Bone marrow (tissue), 2 donors: Measurements from ENCODE around the gene TTI1.

Experiments
- DNase-seq, 2 donors: peaks; one replicate each; lab custom pipeline; 2025; lab: John Stamatoyannopoulos, UW

TTI1 gene

GRCh38 chr20:38033330-38034107 lies at the start of gene TTI1, which contains the start of gene RPRD1B:
TSS of gene TTI1 (minus strand) at chr20:38033456. CDS start at chr20:38013816, 19,640 bp downstream.
TSS of gene RPRD1B (plus strand) at chr20:38033746. CDS start at chr20:38033948, 202 bp downstream.
- peak; percentile 82 to 97 for DNase-seq

DNA sequence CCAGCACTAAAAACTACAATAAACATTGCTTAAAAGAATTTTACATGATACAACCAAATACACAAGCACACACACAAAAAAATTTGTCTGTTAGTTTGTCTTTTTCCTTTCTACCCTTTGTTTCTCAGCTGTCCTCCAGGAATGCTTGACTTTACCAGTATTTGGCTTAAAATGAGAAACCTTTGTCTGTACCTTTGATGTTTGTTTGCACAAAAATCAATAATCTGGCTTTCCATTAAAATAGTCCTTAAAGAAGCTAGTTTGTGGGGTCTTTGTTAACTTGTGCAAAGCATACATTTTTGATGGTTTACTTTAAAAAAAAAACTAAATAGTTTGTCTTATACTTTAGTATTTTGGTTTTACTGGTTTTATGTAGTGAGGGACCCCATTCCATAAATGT lies 49.6 kb upstream of the TTI1 start:
- DNase-seq, result no peak

GRCh38 chr20:38081575-38081974 lies 48.3 kb upstream of the TTI1 start:
- no peak for DNase-seq

- no peak for DNase-seq
These were observed 46.1 kb upstream of the TTI1 start for GRCh38 chr20:38079353-38079752.

DNA sequence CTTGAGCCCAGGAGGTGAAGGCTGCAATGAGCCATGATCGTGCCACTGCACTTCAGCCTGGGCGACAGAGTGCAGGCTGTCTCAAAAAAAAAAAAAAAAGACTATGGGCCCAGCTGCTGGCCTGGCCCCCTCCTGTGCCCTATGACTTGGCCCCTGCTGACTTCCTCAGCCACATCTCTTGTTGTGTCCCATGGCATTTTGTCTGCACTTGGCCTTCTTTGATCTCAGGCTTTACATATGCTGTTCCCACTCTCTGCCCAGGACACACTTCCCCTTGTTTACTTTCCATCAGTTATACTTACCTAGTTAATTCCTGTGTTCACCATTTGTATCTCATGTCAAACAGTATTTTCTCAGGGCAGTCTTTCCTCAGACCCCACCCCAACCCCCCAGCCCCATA lies 44.8 kb upstream of the TTI1 start:
- no peak for DNase-seq

DNA sequence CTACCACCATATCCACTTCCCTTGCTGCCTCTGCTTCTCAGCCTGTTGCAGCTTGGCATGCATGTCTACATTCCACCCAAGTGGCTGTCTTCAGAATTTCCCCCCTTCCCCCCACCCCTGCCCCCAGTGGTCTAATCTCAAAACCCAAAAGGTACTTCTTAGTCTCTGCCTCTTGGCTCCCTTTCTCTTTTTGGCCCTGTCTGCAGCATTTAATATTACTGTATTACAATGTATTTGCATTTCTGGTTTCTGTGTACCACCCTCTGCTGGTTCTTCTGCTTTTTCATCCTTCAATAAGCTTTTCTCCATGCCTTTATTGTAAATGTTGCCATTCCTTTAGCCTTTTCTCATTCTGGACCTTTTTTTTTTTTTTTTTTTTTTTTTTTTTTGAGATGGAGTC lies 43.3 kb upstream of the TTI1 start:
- DNase-seq, result no peak

- no peak for DNase-seq
These were observed 42.1 kb upstream of the TTI1 start for GRCh38 chr20:38075161-38075998.

DNA sequence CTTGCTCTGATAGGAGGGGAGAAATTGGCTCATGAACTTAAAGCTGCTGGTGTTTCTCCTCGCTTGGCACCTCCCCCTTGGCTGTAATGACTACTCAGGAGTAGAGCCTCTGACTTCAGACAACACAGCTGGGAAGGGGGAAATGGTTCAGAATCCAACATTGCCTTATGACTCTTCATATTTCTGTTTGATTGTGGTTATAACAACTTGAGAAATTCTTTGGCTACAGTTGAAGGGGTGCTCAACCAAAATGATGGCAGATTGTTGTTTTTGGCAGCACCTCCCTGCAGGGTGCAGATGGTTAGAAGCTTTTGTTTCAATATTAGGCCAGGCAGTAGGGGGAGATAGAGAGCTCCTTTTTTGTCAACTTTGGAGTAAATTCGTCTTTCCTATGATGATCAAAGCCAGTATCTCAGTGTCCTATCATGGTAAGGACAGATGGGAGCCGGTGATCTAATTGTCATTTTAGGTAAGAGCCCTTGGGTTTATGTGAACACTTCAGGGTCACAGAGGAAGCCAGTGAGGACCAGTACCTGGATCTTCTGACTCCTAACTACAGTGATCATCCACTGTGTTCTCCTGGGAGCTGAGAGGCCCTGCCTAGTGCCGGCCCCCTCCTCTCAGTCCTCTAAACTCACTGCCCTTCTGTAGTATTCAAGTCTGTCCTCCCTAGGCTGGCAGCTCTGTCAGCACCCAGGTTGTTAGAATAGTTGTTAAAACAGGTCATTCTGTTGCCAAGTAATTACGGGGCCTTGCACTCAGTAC lies 40.2 kb upstream of the TTI1 start:
- DNase-seq, result no peak

DNA sequence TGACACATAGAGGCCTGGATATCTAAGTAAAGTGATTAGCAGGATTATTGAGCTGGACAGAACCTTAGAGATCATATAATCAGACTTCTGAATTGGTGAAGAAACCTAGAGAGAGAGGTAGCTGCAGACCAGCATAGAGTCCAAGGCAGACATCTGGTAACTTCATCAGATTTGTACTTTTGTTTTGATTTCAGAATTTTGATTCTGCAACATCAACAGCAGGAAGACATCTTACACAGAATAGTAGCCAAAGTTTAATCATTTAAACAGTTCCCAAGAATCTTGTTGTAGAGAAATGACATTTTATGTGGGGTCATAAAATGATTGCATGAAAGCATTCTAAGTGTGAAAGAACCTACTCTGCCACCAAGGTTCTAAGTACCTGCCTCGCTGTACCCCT lies 39.6 kb upstream of the TTI1 start:
- DNase-seq, result no peak

DNA sequence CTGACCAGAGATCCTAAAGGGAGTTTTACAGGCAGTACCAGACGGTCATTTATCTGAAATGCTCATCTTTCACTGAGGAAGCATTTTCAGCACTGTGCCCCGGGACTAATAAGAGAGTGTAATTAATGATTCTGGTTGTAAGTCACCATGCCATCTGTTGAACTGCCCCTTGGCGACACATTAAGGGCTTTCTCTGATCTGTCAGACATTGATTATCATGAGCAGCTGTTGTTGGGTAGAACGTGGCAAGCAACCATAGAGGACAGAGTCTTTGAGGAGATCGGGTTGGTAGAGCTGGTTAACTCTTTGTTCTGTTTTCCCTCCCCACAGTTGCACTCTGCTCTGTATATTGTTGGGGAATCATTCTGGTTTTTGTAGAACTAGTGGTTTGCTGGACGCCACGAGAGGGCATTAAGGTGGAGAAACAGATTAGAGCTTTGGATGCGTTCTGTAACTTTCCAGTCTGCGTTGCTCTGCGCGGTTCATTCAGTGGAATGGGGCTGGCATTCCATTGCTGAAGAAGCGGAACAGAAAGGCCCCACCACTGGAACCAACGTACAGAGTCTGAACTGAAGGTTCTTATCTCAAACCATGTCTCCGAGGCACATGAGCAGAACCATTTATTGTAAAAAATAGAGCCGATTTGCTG lies 34.6 kb upstream of the TTI1 start:
- no peak for DNase-seq

- DNase-seq, result no peak
These were observed 33.9 kb upstream of the TTI1 start for GRCh38 chr20:38066969-38067716.

DNA sequence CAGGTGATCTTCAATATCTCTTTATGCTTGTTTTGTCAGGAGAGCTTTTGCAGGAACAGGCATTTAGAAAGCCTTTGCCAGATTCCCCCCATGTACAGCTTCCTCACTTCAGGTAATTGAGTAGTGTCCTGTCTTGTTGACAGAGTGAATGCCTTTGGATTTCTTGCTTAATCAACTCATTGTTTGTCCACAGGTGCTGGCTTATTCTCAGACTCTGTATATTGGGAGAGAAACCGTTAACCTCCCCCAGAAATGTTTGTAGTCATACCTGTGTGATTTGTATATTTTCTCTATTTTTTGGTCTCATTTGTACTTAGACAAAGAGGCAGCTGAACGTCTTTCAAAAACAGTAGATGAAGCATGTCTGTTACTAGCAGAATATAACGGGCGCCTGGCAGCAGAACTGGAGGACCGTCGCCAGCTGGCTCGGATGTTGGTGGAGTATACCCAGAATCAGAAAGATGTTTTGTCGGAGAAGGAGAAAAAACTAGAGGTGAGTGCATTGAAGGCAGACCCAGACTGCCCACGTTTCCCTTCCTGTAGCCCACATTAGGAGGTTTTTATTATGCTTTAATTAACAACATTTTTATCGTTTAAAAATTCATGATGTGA lies 32.6 kb upstream of the TTI1 start:
- DNase-seq, result no peak

DNA sequence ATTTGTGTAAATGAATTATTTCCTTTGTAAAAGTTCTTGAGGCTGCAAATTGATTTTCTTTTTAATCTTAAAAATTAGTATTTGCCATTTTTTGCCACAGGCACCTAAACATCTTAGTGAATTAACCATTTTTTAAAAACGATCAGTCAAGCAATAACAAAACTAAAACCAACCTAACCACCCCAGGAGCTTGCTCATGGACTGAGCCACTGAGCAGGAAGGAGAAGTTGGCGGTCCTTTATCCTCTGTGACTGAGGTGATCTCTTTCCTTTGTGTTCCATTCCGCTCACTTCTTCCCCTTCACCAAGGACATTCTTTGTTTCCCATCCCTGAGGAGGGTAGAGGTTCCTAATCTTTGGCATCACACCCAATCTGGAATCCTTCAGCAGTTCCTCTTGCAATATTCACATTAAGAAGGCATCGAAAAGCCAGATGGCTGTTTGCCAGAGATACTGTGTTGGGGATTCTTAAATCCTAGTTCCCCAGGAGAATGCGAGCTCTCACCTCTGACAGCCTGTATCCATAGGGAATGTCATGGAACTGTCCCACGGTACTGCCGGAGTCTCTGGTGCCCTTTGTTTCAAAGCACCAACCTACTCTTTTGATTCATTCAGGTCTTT lies 30.8 kb upstream of the TTI1 start:
- no peak for DNase-seq

GRCh38 chr20:38062890-38063289 lies 29.6 kb upstream of the TTI1 start:
- DNase-seq, result no peak

DNA sequence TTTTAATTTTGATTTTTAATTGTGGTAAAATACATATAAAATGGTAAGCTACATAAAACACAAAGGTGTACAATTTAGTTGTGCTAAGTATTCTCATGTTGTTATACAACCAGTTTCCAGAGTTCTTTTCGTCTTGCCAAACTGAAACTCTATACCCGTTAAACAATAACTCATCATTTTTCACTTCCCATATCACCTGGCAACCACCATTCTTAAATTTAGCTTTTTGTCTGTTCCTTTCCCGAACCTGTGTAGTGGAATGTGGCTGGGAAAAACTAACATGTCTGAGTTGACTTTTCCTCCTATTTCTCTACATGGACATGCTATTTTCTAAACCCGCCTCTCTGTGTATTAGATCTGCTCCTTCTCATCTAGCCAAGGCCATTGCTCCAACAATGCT lies 27.9 kb upstream of the TTI1 start:
- no peak for DNase-seq

DNA sequence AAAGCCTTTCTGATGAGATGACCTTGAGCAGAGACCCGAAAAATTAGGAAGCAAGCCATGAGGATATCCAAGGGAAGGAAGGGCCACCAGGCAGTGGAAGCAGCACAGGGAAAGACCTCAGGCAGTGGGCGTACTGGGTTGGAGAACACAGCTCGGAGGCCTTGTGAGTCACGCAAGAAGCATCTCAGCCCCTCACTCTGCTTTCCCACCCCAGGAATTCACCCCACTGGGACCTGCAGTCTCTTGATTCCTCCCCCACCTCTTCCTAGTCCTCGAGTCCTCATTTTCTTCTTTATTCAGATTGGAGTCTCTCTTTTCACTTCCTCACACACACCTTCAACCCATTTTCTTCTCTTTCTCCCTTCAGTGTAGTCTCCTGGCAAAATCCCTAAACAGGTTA lies 27.3 kb upstream of the TTI1 start:
- DNase-seq, result no peak

DNA sequence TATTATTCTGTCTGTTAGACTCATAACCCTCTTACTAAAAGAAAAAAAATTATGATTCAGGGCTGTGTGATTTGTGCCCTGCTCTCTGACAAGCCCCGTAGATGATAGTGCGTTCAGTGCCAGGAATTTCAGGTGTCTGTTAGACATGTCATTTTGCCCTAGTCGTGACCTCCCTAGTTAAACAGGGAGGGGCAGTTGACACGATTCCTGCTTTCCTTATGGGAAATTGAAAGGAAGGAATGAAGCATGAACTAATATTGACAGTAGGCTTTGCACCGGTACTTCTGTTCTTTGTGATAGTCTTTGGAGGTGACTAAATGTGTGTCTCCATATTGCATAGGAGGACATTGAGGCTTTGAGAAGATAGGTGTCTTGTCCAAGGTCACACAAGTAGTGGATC lies 26.6 kb upstream of the TTI1 start:
- no peak for DNase-seq

GRCh38 chr20:38057351-38057972 lies 24.2 kb upstream of the TTI1 start:
- peak; percentile 32 to 59 for DNase-seq

DNA sequence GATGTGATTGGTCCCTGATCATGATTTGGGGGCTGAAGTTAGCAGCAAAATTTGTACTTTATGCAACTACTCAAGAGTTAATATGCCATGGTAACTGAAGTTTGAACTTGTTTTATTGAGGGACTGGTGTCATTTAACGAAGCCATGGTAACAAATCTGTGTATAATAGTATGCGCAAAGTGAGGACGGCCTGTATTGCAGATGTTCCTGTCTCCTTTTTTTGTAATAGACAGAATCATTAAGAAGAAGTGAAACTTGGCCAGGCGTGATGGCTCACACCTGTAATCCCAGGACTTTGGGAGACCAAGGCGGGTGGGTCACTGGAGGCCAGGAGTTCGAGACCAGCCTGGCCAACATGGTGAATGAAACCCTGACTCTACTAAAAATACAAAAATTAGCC lies 22.6 kb upstream of the TTI1 start:
- no peak for DNase-seq

- no peak for DNase-seq
These were observed 22.0 kb upstream of the TTI1 start for GRCh38 chr20:38055294-38055693.
